H1 (cell line): ENCODE measurements around the gene RGCC.

ENCODE experiments used
- ASH2L ChIP-seq: fragments of 200-600, 300-600 bp; sonication (generic); IDR thresholded peaks from one replicate; pipeline ENCODE4 v1.7.1; 2017; ENCODE audit warnings: low read length
- CBX8 ChIP-seq: fragments of 300-800, 300-1000 bp; sonication (generic); IDR thresholded peaks from 2 replicates; pipeline ENCODE4 v1.7.1; 2016; ENCODE audit warnings: low read depth, low read length, borderline replicate concordance
- CEBPB ChIP-seq: IDR thresholded peaks from 2 replicates; pipeline ENCODE4 v1.6.1; 2012; ENCODE audit warnings: low read depth, low read length
- CHD2 ChIP-seq: IDR thresholded peaks from 2 replicates; pipeline ENCODE4 v1.6.1; 2012; ENCODE audit warnings: low read length, improper control_type of control experiment
- EP300 ChIP-seq, 2 experiments: IDR thresholded peaks; 1 replicate in 1 of 2; 2 replicates in 1 of 2; pipeline ENCODE4 v1.6.1; 2011 to 2012; ENCODE audit warnings: low read depth in 2 of 2, low read length in 2 of 2, mild to moderate bottlenecking in 2 of 2, borderline replicate concordance in 1 of 2, inconsistent platforms in 1 of 2, moderate library complexity in 1 of 2
- HDAC2 ChIP-seq, 2 experiments: fragments of 300-600 bp in 1 of 2; sonication (generic) in 1 of 2; IDR thresholded peaks; 2 replicates each; pipeline ENCODE4 v1.6.1; 2011 to 2012; ENCODE audit warnings: low read depth in 2 of 2, low read length in 2 of 2, mild to moderate bottlenecking in 2 of 2, moderate library complexity in 2 of 2, borderline replicate concordance in 1 of 2, inconsistent platforms in 1 of 2
- JUN ChIP-seq: IDR thresholded peaks from 2 replicates; pipeline ENCODE4 v1.6.1; 2011; ENCODE audit warnings: low read depth, mild to moderate bottlenecking, improper control_type of control experiment, low read length
- MAFK ChIP-seq: IDR thresholded peaks from 2 replicates; pipeline ENCODE4 v1.6.1; 2012; ENCODE audit warnings: low read depth, mild to moderate bottlenecking, improper control_type of control experiment, low read length
- PHF8 ChIP-seq: fragments of 200-600 bp; sonication (generic); conservative IDR thresholded peaks from 2 replicates; pipeline ENCODE4 v1.7.1; 2012; ENCODE audit warnings: low read depth, mild to moderate bottlenecking, inconsistent platforms, low read length, moderate library complexity
- POLR2AphosphoS5 ChIP-seq: IDR thresholded peaks from 2 replicates; pipeline ENCODE4 v1.6.1; 2011; ENCODE audit warnings: low read depth, low read length
- TCF12 ChIP-seq: IDR thresholded peaks from 2 replicates; pipeline ENCODE4 v1.6.1; 2011; ENCODE audit warnings: low read depth, mild to moderate bottlenecking, low read length
- YY1 ChIP-seq: IDR thresholded peaks from 2 replicates; pipeline ENCODE4 v1.6.1; 2011; ENCODE audit warnings: low read depth, mild to moderate bottlenecking, low read length
- TF ChIP-seq, protein P1 (sequence below), 3 experiments: IDR thresholded peaks; 1 replicate in 2 of 3; 2 replicates in 1 of 3; pipeline versions ENCODE4 v1.5.1 to v1.6.1; 2011; ENCODE audit warnings: low read length in 3 of 3, mild to moderate bottlenecking in 3 of 3, inconsistent platforms in 2 of 3, low read depth in 1 of 3, moderate library complexity in 1 of 3; ENCODE audit not compliant: insufficient read depth in 1 of 3; ENCODE audit errors: control extremely low read depth in 1 of 3
- TF ChIP-seq, protein P2 (sequence below): IDR thresholded peaks from 2 replicates; pipeline ENCODE4 v1.6.1; 2011; ENCODE audit warnings: low read length, improper control_type of control experiment

DNA sequence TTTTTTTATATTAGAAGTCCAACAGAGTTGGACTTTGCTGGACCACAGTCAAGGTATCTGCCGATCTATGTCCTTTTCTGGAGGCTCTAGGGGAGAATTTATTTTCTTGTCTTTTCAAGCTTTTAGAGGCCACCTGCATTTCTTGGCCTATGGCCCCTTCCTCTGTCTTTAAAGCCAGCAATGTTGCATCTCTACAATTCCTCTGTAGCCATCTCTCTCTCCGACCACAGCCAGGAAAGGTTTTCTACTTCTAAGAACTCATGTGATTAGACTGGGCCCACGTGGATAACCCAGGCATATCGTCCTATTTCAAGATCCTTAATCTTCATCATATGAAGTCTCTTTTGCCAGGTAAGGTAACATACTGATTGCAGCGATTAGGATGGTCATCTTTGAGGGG is 43.5 kb upstream of the RGCC start:
- TF ChIP-seq CEBPB (no peak), TCF12 (no peak), JUN (no peak), YY1 (no peak), PHF8 (no peak), EP300 (IDR thresholded peaks at IDR 0.05; ENCODE audit: borderline replicate concordance in 1 of 2, low read depth in 2 of 2, low read length in 2 of 2) (no peak), ASH2L (no peak), CBX8 (no peak), HDAC2 (IDR thresholded peaks at IDR 0.05; ENCODE audit: borderline replicate concordance in 1 of 2, low read depth in 2 of 2, low read length in 2 of 2) (no peak), POLR2AphosphoS5 (no peak), CHD2 (no peak), MAFK (no peak)
- TF ChIP-seq, protein P1, sequence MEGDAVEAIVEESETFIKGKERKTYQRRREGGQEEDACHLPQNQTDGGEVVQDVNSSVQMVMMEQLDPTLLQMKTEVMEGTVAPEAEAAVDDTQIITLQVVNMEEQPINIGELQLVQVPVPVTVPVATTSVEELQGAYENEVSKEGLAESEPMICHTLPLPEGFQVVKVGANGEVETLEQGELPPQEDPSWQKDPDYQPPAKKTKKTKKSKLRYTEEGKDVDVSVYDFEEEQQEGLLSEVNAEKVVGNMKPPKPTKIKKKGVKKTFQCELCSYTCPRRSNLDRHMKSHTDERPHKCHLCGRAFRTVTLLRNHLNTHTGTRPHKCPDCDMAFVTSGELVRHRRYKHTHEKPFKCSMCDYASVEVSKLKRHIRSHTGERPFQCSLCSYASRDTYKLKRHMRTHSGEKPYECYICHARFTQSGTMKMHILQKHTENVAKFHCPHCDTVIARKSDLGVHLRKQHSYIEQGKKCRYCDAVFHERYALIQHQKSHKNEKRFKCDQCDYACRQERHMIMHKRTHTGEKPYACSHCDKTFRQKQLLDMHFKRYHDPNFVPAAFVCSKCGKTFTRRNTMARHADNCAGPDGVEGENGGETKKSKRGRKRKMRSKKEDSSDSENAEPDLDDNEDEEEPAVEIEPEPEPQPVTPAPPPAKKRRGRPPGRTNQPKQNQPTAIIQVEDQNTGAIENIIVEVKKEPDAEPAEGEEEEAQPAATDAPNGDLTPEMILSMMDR (IDR thresholded peaks at IDR 0.05; ENCODE audit: control extremely low read depth in 1 of 3, insufficient read depth in 1 of 3, low read depth in 1 of 3, low read length in 3 of 3), result no peak
- TF ChIP-seq, protein P2, sequence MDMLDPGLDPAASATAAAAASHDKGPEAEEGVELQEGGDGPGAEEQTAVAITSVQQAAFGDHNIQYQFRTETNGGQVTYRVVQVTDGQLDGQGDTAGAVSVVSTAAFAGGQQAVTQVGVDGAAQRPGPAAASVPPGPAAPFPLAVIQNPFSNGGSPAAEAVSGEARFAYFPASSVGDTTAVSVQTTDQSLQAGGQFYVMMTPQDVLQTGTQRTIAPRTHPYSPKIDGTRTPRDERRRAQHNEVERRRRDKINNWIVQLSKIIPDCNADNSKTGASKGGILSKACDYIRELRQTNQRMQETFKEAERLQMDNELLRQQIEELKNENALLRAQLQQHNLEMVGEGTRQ, result no peak
